H1 (cell line): ENCODE data around the gene OSCP1. TPM values are rescaled to one million over a fixed set of nuclear protein-coding genes. Genes with fewer than 3 reads are reported as not detected.

Source experiments
- CTCF ChIA-PET: fragments of 300-600 bp; sonication (Branson Sonifier 250); formaldehyde crosslinking; loops from one replicate; lab custom pipeline; 2021; ENCODE audit not compliant: partially characterized antibody; lab: Charles Lee
- POLR2A ChIA-PET: fragments of 300-600 bp; sonication (Branson Sonifier 250); formaldehyde crosslinking; loops from one replicate; lab custom pipeline; 2021; ENCODE audit warnings: inconsistent platforms; ENCODE audit not compliant: partially characterized antibody; lab: Charles Lee
- DNase-seq, 2 experiments: peaks; one replicate each; pipeline versions ENCODE4 v3.0.0 to v3.0.0-alpha.2; 2010 to 2022; ENCODE audit warnings: low spot score in 2 of 2, low read depth in 1 of 2, mixed read lengths in 1 of 2
- FAIRE-seq: peaks from 2 replicates; lab custom pipeline; 2011; peaks lifted over from hg19 to GRCh38; lab: Jason Lieb, UNC
- H2AFZ ChIP-seq: 2 replicates; pipeline ENCODE4 v1.8.1; 2012; ENCODE audit warnings: low read length, inconsistent platforms
- H2AK5ac ChIP-seq: 2 replicates; pipeline ENCODE4 v1.6.1; 2013; ENCODE audit warnings: low read depth, low read length
- H2BK120ac ChIP-seq: replicated peaks from 2 replicates; pipeline ENCODE3; 2013; ENCODE audit warnings: low read depth, low read length, inconsistent platforms
- H2BK12ac ChIP-seq: 2 replicates; pipeline ENCODE4 v1.6.1; 2013; ENCODE audit warnings: low read depth, low read length
- H2BK15ac ChIP-seq: 2 replicates; pipeline ENCODE4 v1.6.1; 2013; ENCODE audit warnings: low read length
- H2BK20ac ChIP-seq: 2 replicates; pipeline ENCODE4 v1.6.1; 2013; ENCODE audit warnings: low read length
- H2BK5ac ChIP-seq: 2 replicates; pipeline ENCODE4 v1.6.1; 2013; ENCODE audit warnings: low read depth, low read length
- H3K14ac ChIP-seq: 2 replicates; pipeline ENCODE4 v1.6.1; 2013; ENCODE audit warnings: inconsistent platforms; ENCODE audit not compliant: insufficient read length
- H3K18ac ChIP-seq: 2 replicates; pipeline ENCODE4 v1.6.1; 2013; ENCODE audit warnings: low read length; ENCODE audit errors: extremely low read depth
- H3K23ac ChIP-seq: 2 replicates; pipeline ENCODE4 v1.6.1; 2013; ENCODE audit warnings: inconsistent platforms; ENCODE audit not compliant: insufficient read length
- H3K23me2 ChIP-seq: 2 replicates; pipeline ENCODE4 v1.6.1; 2013; ENCODE audit warnings: low read depth, low read length
- H3K27ac ChIP-seq: 2 replicates; pipeline ENCODE4 v1.6.1; 2011; ENCODE audit warnings: low read depth, low read length, inconsistent platforms
- H3K27me3 ChIP-seq, 4 experiments: replicated peaks in 1 of 4; 1 replicate in 1 of 4; 2 replicates in 3 of 4; pipeline versions ENCODE4 v1.6.1 to v1.8.1; 2011 to 2013; ENCODE audit warnings: low read length in 3 of 4, mild to moderate bottlenecking in 3 of 4, inconsistent platforms in 2 of 4, mixed read lengths in 2 of 4, moderate library complexity in 1 of 4; ENCODE audit not compliant: control insufficient read depth in 3 of 4, insufficient read depth in 3 of 4; ENCODE audit errors: extremely low read depth in 1 of 4
- H3K36me3 ChIP-seq, 4 experiments: 2 replicates each; pipeline versions ENCODE4 v1.6.1 to v1.8.1; 2011 to 2013; ENCODE audit warnings: mild to moderate bottlenecking in 4 of 4, low read length in 3 of 4, moderate library complexity in 2 of 4, control low read depth in 1 of 4, inconsistent platforms in 1 of 4; ENCODE audit not compliant: insufficient read depth in 4 of 4, control insufficient read depth in 2 of 4
- H3K4ac ChIP-seq: replicated peaks from 2 replicates; pipeline ENCODE3; 2013; ENCODE audit warnings: low read length, low read depth, mixed read lengths, inconsistent platforms; ENCODE audit not compliant: insufficient read length
- H3K4me1 ChIP-seq, 4 experiments: replicated peaks in 1 of 4; 1 replicate in 1 of 4; 2 replicates in 3 of 4; pipeline versions ENCODE4 v1.6.1 to v1.8.1; 2011 to 2013; ENCODE audit warnings: low read length in 3 of 4, inconsistent platforms in 2 of 4, mixed read lengths in 1 of 4; ENCODE audit not compliant: insufficient read depth in 4 of 4, control insufficient read depth in 3 of 4
- H3K4me2 ChIP-seq, 2 experiments: 2 replicates each; pipeline versions ENCODE4 v1.6.1 to v1.8.1; 2011 to 2013; ENCODE audit warnings: low read depth in 2 of 2, low read length in 2 of 2, control low read depth in 1 of 2, inconsistent platforms in 1 of 2, mild to moderate bottlenecking in 1 of 2; ENCODE audit not compliant: insufficient read depth in 1 of 2
- H3K4me3 ChIP-seq, 4 experiments: fragments of 200-600, 300-600 bp in 1 of 4; sonication (generic), shearing (Covaris generic), sonication (Bioruptor Twin) in 1 of 4; 2 replicates each; pipeline versions ENCODE4 v1.5.1 to v1.8.1; 2011 to 2016; ENCODE audit warnings: low read length in 4 of 4, low read depth in 3 of 4, control low read depth in 2 of 4, inconsistent platforms in 2 of 4, mild to moderate bottlenecking in 2 of 4, mixed read lengths in 1 of 4, moderate library complexity in 1 of 4; ENCODE audit not compliant: insufficient read depth in 2 of 4; ENCODE audit errors: extremely low read depth in 1 of 4
- H3K56ac ChIP-seq: replicated peaks from 2 replicates; pipeline ENCODE3; 2013; ENCODE audit warnings: low read depth, mild to moderate bottlenecking, mixed read lengths, low read length, inconsistent platforms; ENCODE audit not compliant: insufficient read length
- H3K79me1 ChIP-seq: 2 replicates; pipeline ENCODE4 v1.6.1; 2013; ENCODE audit warnings: low read depth, low read length, control low read depth
- H3K79me2 ChIP-seq, 2 experiments: 2 replicates each; pipeline versions ENCODE4 v1.6.1 to v1.8.1; 2012 to 2013; ENCODE audit warnings: low read length in 2 of 2, mild to moderate bottlenecking in 2 of 2, inconsistent platforms in 1 of 2; ENCODE audit not compliant: insufficient read depth in 2 of 2, control insufficient read depth in 1 of 2
- H3K9ac ChIP-seq, 4 experiments: replicated peaks in 1 of 4; 1 replicate in 1 of 4; 2 replicates in 3 of 4; pipeline versions ENCODE4 v1.6.1 to v1.8.1; 2011 to 2013; ENCODE audit warnings: low read depth in 3 of 4, low read length in 3 of 4, control low read depth in 2 of 4, mild to moderate bottlenecking in 2 of 4, moderate library complexity in 2 of 4, inconsistent platforms in 1 of 4; ENCODE audit errors: extremely low read depth in 1 of 4
- H3K9me3 ChIP-seq, 2 experiments: 2 replicates each; pipeline versions ENCODE4 v1.6.1 to v1.8.1; 2012 to 2013; ENCODE audit warnings: mild to moderate bottlenecking in 2 of 2, moderate library complexity in 2 of 2, control low read depth in 1 of 2, inconsistent platforms in 1 of 2, low read depth in 1 of 2, low read length in 1 of 2, mixed read lengths in 1 of 2; ENCODE audit not compliant: insufficient read depth in 2 of 2
- H4K20me1 ChIP-seq, 2 experiments: replicated peaks in 1 of 2; 2 replicates each; pipeline versions ENCODE3 to v1.8.1; 2011 to 2013; ENCODE audit warnings: inconsistent platforms in 2 of 2, low read length in 2 of 2, mild to moderate bottlenecking in 1 of 2; ENCODE audit not compliant: insufficient read depth in 2 of 2, control insufficient read depth in 1 of 2
- H4K5ac ChIP-seq: 2 replicates; pipeline ENCODE4 v1.6.1; 2013; ENCODE audit warnings: low read length, low read depth, mixed read lengths, inconsistent platforms; ENCODE audit not compliant: insufficient read length
- H4K8ac ChIP-seq: 2 replicates; pipeline ENCODE4 v1.8.0; 2013; ENCODE audit warnings: mild to moderate bottlenecking, moderate library complexity, low read length, inconsistent platforms; ENCODE audit not compliant: insufficient read depth; ENCODE audit errors: extremely low read depth
- H4K91ac ChIP-seq: replicated peaks from 2 replicates; pipeline ENCODE3; 2013; ENCODE audit warnings: low read length, mixed read lengths, inconsistent platforms; ENCODE audit not compliant: insufficient read length
- BRCA1 ChIP-seq: IDR thresholded peaks from 2 replicates; pipeline ENCODE4 v1.6.1; 2012; ENCODE audit warnings: low read depth, low read length, improper control_type of control experiment
- GTF2F1 ChIP-seq: IDR thresholded peaks from 2 replicates; pipeline ENCODE4 v1.6.1; 2012; ENCODE audit warnings: low read depth, low read length, improper control_type of control experiment, borderline replicate concordance
- KDM1A ChIP-seq: fragments of 200-600, 300-600 bp; sonication (generic); IDR thresholded peaks from 2 replicates; pipeline ENCODE4 v1.7.1; 2016; ENCODE audit warnings: mild to moderate bottlenecking, low read length, borderline replicate concordance
- MAX ChIP-seq: IDR thresholded peaks from 2 replicates; pipeline ENCODE4 v1.6.1; 2012; ENCODE audit warnings: inconsistent platforms
- POLR2A ChIP-seq, 2 experiments: IDR thresholded peaks; 1 replicate in 1 of 2; 2 replicates in 1 of 2; pipeline ENCODE4 v1.6.1; 2011; ENCODE audit warnings: low read depth in 2 of 2, low read length in 2 of 2, mild to moderate bottlenecking in 2 of 2; ENCODE audit errors: control extremely low read depth in 1 of 2
- RFX5 ChIP-seq: IDR thresholded peaks from 2 replicates; pipeline ENCODE4 v1.6.1; 2011; ENCODE audit warnings: low read depth, low read length, improper control_type of control experiment, borderline replicate concordance
- SRF ChIP-seq: IDR thresholded peaks from 2 replicates; pipeline ENCODE4 v1.6.1; 2011; ENCODE audit warnings: mild to moderate bottlenecking, low read depth, low read length, moderate library complexity
- TBP ChIP-seq: IDR thresholded peaks from 2 replicates; pipeline ENCODE4 v1.6.1; 2011; ENCODE audit warnings: low read depth, low read length, improper control_type of control experiment
- TCF12 ChIP-seq: IDR thresholded peaks from 2 replicates; pipeline ENCODE4 v1.6.1; 2011; ENCODE audit warnings: low read depth, mild to moderate bottlenecking, low read length
- USF2 ChIP-seq: IDR thresholded peaks from 2 replicates; pipeline ENCODE4 v1.6.1; 2011; ENCODE audit warnings: low read length, improper control_type of control experiment
- WGBS, 2 experiments: shearing (Covaris generic) in 1 of 2; methylation state at CpG; one replicate each; pipeline versions ENCODE4 v1.1.6 to v1.1.7; 2013 to 2015; ENCODE audit warnings: low lambda C conversion rate in 2 of 2, mixed read lengths in 2 of 2, inconsistent platforms in 1 of 2, low coverage in 1 of 2, missing lambda C conversion rate in 1 of 2; ENCODE audit not compliant: insufficient replicate concordance in 2 of 2, insufficient coverage in 1 of 2, insufficient read length in 1 of 2; ENCODE audit errors: extremely low coverage in 1 of 2, missing lambda C conversion rate in 1 of 2; 5-methylcytosine and 5-hydroxymethylcytosine counted together
- polyA plus RNA-seq, 7 experiments: library from polyadenylated mRNA; depleted of rRNA in 3 of 7; stranded (reverse) in 5 of 7; unstranded in 2 of 7; fragments of >200 nt in 5 of 7; fragments of 200-250 nt in 2 of 7; gene quantifications; 1 replicate in 5 of 7; 2 replicates in 1 of 7; 4 replicates in 1 of 7; pipeline versions ENCODE4 v1.2.1 to v1.2.3, GENCODE V29; 2011 to 2013; ENCODE audit warnings: missing spikeins in 2 of 7, mixed read lengths in 2 of 7
- total RNA-seq: library from RNA; stranded (reverse); fragmentation: NEBNext Ultra II Directional; extraction: Animal tissue kit (Norgen Biotek cat#: 25700); gene quantifications from 2 replicates; pipeline ENCODE4 v1.2.1, GENCODE V29; 2021

The OSCP1 gene
- total and polyA plus RNA-seq, 2 of the 8 experiments (the other 6 are each of a cell fraction or from before 2014, with no cell fraction given), result 1.8 to 3.3 TPM

GRCh38 chr1:36382231-36382630 lies 68.0 kb downstream of the OSCP1 start:
- Histone ChIP-seq H2BK120ac (no peak overlapping the region), H3K23me2 (peaks cover 9% of the 10 kb centered on the region; the same call in 1 of the 2 replicates), H3K4ac (no peak overlapping the region), H3K56ac (no peak overlapping the region), H3K14ac (no peak overlapping the region), H3K9me3 (no peaks in the 10 kb centered on the region), H4K91ac (no peak overlapping the region), H3K79me1 (peaks cover 14% of the 10 kb centered on the region), H3K27me3 (no peaks in the 10 kb centered on the region), H3K4me2 (no peak overlapping the region), H3K18ac (no peak overlapping the region), H3K36me3 (no peaks in the 10 kb centered on the region), H3K79me2 (peaks cover 6 to 71% of the 10 kb centered on the region in 2 experiments), H2AK5ac (no peak overlapping the region), H2BK5ac (no peak overlapping the region), H3K4me1 (peaks cover 6 to 12% (median 8%) of the 10 kb centered on the region in 4 experiments; a peak in 6 of 7 replicates), H3K23ac (no peak overlapping the region), H4K8ac (no peak overlapping the region), H2AFZ (no peak overlapping the region), H4K5ac (no peak overlapping the region), H3K27ac (no peak overlapping the region), H3K9ac (no peak overlapping the region), H3K4me3 (no peak overlapping the region), H2BK15ac (no peak overlapping the region), H4K20me1 (peaks cover 2 to 17% of the 10 kb centered on the region in 2 experiments), H2BK12ac (no peak overlapping the region), H2BK20ac (no peak overlapping the region)
- CTCF ChIA-PET, result interaction anchor here (0.5 to 9.8 kb wide), 4 partner anchors 14 to 285 kb away, joined by 3 to 90 read pairs (median 4); no protein-coding TSS in a partner anchor
- 96% methylated on average over 9 of the region's 9 CpGs; no CpG with 5 or more reads in 1 of the 2 experiments for WGBS, 2 experiments
- POLR2A ChIA-PET, result interaction anchor here (1.3 to 2.4 kb wide), 2 partner anchors 14 to 57 kb away, joined by 3 to 7 read pairs; no protein-coding TSS in a partner anchor
- FAIRE-seq, result no peak
- TF ChIP-seq TBP (no peak), SRF (no peak), TCF12 (no peak), RFX5 (no peak), POLR2A (IDR thresholded peaks at IDR 0.05; ENCODE audit: control extremely low read depth in 1 of 2, low read depth in 2 of 2, low read length in 2 of 2) (no peak), USF2 (no peak), GTF2F1 (no peak), MAX (no peak), KDM1A (no peak), BRCA1 (no peak)
- DNase-seq, result no peak
